Hematopoietic multipotent progenitor cell treated with erythropoietin and hydrocortisone succinate and interleukin-3 and kit ligand, for 8 days (in vitro differentiated cells): Measurements from ENCODE around the gene MFSD6.

Experiments used
- DNase-seq: peaks from one replicate; pipeline ENCODE4 v3.0.0-alpha.2; 2015

The MFSD6 gene

DNA sequence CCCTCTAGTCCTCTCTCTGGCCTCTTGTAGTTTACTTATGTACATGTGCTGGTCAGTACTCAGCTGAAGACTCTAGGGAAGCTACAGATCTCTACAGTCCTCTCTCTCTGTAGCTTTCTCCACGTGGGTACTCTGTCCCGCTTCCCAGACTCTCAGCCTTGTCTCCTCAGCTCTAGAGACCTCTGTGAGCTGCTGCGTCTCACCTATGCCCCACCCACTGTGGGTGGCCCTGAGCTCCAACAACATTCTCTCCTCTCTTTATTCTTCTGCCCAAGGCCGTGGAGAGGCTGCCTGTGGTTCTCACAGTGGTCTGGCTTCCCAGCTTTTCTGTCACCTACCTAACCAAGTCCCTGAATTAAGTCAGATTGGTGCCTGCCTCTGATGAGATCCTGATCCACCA is 33.4 kb downstream of the MFSD6 start:
- no peak for DNase-seq

- no peak for DNase-seq
Measured at GRCh38 chr2:190443055-190443454, 34.9 kb downstream of the MFSD6 start.

DNA sequence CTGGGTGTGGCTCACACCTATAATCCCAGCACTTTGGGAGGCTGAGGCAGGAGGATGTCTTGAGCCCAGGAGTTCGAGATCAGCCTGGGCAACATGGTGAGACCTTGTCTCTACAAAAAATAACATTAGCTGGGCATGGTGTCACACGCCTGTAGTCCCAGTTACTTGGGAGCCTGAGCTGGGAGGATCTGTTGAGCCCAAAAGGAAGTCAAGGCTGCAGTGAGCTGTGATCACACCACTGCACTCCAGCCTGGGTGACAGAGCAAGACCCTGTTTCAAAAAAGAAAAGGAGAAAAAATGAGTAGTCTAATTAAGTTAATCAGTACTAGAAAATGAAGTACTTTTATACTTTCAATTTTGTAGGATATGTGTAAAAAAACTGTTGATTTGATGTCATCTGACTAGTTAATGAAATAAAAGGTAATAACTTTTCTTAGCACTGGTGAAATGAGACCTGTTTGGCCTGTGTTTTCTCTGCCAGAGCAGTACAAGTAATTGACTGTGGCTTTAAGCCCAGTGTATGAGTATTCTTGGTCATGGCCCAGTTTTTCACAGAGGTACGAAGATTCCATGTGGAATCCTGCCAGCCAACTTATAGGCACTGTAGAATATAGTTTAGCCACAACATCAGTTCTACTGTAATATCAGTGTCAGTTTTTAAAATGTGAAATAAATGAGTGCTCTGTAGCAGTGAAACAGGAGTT is 35.8 kb downstream of the MFSD6 start:
- DNase-seq = no peak

GRCh38 chr2:190444976-190445375 is 36.8 kb downstream of the MFSD6 start:
- no peak for DNase-seq

- no peak for DNase-seq
Measured at GRCh38 chr2:190446193-190446592, 38.0 kb downstream of the MFSD6 start.

DNA sequence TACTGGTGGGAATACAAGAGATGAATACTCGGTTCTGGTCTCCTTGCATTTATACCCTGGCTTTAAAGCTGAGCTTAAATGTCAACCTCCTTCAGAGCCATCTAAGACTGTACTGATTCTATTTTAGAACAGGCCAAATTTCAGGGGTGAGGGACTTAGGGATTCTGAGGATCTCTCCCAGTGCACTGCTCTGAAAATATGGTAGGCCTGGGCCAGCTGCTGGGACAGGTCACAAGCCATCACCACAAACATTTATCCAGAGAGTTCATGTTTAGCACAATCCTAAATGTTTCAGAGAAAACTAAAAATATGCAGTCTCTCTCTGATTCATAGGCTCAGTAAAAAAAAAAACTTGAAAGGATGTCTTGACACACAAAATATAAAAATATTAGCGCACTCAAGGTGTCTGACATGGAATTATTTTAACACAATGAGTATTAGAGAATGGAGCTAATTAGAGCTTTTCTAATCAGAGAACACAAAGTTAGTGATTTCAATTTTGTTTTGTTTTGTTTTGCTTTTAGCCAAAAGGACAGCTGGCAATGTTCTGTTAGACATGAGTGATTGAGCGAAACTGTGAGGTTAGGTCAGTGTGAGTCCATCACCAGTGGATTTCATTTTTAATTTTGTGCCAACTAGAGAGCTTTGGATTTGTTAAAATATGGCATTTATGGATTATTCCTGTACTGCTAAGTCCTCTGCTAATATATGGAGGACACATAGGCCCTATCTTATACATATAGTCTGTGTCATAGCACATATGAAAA is 38.8 kb downstream of the MFSD6 start:
- no peak for DNase-seq

DNA sequence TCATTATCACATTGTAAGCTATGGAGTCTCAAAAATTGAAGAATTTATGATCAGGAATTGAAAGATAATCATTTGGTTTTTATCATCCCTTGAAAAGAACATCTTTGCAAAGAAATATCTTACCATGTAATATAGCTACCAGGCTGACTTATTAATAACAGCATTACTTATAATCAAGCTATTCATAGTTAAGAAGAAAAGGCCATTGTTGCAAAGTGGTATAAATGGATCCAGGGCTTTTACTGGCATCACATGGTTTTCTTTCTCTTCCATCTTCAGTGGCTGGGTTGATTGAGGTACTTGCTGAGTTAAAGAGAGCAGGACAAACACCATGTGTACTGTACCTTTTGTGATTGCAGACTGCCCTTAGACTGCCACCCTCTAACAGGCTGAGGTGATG is 39.6 kb downstream of the MFSD6 start:
- no peak for DNase-seq

DNA sequence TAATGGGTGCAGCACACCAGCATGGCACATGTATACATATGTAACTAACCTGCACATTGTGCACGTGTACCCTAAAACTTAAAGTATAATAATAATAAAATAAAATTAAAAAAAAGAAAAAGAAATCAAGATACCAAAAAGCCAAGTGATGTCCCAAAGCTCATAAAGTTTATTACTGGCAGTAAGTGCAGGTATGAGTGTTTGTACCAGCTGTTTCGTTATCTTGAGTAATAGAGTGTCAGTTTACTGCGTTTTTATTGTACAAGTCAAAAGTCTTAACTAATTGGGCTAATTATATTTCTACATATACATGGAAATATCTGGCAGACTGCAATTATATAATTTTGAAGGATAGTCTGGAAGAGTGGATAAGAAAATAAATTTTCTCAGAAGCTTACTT is 41.8 kb downstream of the MFSD6 start:
- no peak for DNase-seq

DNA sequence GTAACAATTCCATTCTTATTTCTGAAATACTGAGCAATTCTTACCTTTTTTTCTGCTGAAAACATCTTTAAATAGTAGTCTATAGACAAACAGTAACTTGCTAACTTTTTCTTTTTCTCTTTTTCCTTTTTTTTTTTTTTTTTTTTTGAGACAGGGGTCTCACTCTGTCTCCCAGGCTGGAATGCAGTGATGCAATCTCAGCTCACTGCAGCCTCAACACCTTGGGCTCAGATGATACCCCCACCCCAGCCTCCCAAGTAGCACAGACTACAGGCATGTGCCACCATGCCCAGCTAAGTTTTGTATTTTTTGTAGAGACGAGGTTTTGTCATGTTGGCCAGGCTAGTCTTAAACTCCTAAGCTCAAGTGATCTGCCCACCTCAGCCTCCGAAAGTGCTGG is 42.2 kb downstream of the MFSD6 start:
- no peak for DNase-seq

GRCh38 chr2:190451561-190452176 is 43.5 kb downstream of the MFSD6 start:
- no peak for DNase-seq

DNA sequence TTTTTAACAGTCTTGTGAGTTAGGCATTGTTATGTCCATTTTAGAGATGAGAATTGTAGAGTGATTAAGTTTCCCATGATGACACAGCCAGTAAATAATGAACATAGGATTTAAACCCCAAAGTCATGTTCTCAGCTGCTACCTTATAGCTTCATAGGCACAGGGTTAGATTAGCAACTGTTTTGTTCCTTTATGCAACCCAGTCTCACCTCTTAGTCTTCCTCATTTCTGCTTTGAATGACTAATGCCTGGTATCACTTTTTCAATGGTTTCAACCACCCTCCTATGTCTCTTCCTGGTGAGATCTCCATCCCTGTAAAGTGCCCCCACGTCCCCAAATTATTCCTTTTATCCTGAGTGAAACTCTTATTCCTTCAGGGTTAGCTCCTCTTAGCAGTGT is 44.3 kb downstream of the MFSD6 start:
- no peak for DNase-seq

- DNase-seq = no peak
Measured at GRCh38 chr2:190454795-190455194, 46.6 kb downstream of the MFSD6 start.

DNA sequence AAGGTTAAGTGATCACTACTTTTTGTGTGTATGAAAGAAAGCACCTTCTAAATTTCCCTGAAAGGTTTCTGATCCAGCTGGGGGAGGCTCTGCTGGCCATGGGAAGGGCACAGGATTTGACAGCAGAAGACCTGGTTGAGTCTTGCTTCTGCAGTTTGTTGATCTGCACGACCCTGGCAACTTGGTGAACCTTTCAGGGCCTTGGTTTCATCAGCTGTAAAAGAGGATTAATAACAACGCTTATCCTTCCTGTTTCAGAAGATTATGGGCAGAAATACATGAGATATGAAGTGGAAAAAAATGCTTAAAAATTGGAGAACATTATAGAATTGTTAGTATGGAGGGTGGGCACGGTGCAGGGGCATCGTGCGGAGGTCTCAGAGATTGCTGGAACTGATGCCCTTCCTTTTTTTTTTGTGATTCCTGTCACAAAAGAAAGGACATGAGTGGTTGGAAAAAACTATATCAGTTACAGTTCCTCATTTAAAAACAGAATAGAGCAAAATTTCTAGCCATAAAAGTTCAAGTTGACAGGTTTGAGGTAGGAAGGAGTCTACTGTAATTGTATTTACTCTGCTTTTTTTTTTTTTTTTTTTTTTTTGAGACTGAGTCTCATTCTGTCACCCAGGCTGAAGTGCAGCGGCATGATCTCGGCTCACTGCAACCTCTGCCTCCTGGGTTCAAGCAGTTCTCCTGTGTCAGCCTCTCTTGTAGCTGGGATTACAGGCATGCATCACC is 47.4 kb downstream of the MFSD6 start:
- DNase-seq = no peak

- DNase-seq = no peak
Measured at GRCh38 chr2:190456833-190457232, 48.7 kb downstream of the MFSD6 start.

DNA sequence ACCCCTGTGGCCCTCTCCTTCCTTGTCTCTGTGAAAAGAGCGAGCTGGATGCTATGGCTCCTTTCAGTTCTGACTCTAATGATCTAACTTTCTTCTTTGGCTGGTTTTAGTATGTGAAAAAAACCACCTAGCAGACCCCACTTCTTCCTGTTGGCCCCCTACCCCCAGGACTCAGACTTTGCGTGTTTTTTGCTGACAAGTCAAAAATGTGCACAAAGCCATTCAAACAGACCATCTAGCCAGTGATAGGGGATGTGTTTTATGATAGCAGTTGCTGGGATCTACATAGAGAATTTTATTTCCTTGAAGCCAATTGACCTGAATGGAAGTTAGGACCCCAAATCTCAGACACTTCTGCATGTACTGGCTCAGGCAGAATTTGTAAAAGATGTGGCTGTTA is 49.1 kb downstream of the MFSD6 start:
- no peak for DNase-seq

DNA sequence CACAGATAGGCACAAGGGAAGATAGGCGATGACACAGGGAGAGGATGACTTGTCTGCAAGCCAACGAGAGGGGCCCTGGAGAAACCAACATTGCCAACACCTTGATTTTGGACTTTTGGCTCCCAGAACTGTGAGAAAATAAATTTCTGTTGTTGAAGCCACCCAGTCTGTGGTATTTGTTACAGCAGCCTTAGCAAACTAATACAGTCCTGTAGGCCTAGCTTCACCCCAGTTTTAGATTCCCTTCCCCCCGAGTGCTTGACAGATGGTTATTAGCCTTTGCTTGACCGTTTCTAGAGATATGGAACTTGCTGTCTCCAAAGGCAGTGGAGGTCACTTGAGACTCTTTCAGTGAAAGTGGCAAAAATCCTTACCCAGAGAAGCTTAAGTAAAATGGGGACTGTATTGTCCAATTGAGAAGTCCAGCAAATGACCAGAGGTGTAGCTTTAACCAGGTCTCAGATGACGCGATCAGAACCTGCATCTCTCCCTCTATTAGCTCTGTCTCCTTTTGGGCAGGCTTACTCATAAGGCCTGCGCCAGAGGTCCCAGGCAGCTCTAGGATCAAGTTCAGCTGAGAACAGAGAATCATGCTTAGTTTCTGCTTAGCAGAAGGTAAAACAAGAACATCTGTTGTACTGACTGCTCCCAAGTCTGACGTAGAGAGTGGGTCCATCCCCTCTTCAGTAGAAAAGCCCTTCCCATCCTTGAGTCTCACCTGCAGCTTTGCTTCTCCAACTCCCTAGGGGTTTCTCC is 50.4 kb downstream of the MFSD6 start:
- DNase-seq = no peak

DNA sequence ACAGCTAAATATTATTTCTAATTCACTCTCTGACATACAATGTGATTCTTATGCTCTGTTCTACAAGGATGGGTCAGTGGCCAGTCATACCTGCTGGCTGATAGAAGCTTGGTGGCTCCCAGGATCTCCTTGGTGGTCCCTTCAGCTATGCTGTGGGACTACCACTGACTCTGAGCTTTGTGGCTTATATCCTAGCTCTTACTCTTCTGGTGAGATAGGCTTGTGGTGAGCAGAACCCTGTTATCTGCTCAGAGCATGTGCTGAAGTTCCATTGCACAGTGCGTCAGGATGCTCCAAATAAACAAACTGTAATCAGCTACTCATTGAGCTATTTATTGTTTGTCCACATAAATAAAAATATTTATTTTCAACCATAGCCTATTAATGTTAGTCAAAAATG is 51.7 kb downstream of the MFSD6 start:
- peak; percentile 95 for DNase-seq

- no peak for DNase-seq
Measured at GRCh38 chr2:190460487-190460886, 52.3 kb downstream of the MFSD6 start.

GRCh38 chr2:190462181-190462580 is 54.0 kb downstream of the MFSD6 start:
- no peak for DNase-seq

GRCh38 chr2:190462611-190463010 is 54.5 kb downstream of the MFSD6 start:
- peak; percentile 71 for DNase-seq

GRCh38 chr2:190465060-190465459 is 56.9 kb downstream of the MFSD6 start:
- peak; percentile 35 for DNase-seq

- DNase-seq = no peak
Measured at GRCh38 chr2:190466819-190467446, 58.8 kb downstream of the MFSD6 start.
